Measurements from ENCODE around the gene SPART.
"Not testable (repeated sequence)": the region's sequence is repeated elsewhere in the genome, so short reads cannot be mapped to it uniquely, and the experiment has no call there.

The SPART gene

GRCh38 chr13:36354842-36355623 is 8.8 kb upstream of the SPART start:
- DNase-seq (ENCODE audit: low read depth) = no peak

GRCh38 chr13:36353001-36353400 is 6.8 kb upstream of the SPART start:
- no peak for DNase-seq (ENCODE audit: low read depth)

- no peak for DNase-seq (ENCODE audit: low read depth)
These were observed 6.2 kb upstream of the SPART start for GRCh38 chr13:36352350-36352749.

- DNase-seq (ENCODE audit: low read depth) = no peak
These were observed 1.5 kb upstream of the SPART start for GRCh38 chr13:36347531-36348210.

GRCh38 chr13:36345438-36346221 is 564 bp downstream of the SPART start:
- peak; percentile 4 for DNase-seq (ENCODE audit: low read depth)

GRCh38 chr13:36344886-36345437 is 1.2 kb downstream of the SPART start:
- DNase-seq (ENCODE audit: low read depth) = no peak

- no peak for DNase-seq (ENCODE audit: low read depth)
These were observed 2.0 kb downstream of the SPART start for GRCh38 chr13:36344173-36344572.

- no peak for DNase-seq (ENCODE audit: low read depth)
These were observed 2.4 kb downstream of the SPART start for GRCh38 chr13:36343766-36344165.

GRCh38 chr13:36342715-36343114 is 3.5 kb downstream of the SPART start:
- DNase-seq (ENCODE audit: low read depth) = no peak

- DNase-seq (ENCODE audit: low read depth) = no peak
These were observed 4.5 kb downstream of the SPART start for GRCh38 chr13:36341718-36342117.

- DNase-seq (ENCODE audit: low read depth) = no peak
These were observed 6.5 kb downstream of the SPART start for GRCh38 chr13:36339600-36340155.

- DNase-seq (ENCODE audit: low read depth) = no peak
These were observed 8.1 kb downstream of the SPART start for GRCh38 chr13:36337938-36338641.

GRCh38 chr13:36332986-36333385 is 13.2 kb downstream of the SPART start:
- DNase-seq (ENCODE audit: low read depth) = no peak

GRCh38 chr13:36332255-36332654 is 13.9 kb downstream of the SPART start:
- DNase-seq (ENCODE audit: low read depth) = not testable (repeated sequence)

- no peak for DNase-seq (ENCODE audit: low read depth)
These were observed 14.9 kb downstream of the SPART start for GRCh38 chr13:36331280-36331679.

- no peak for DNase-seq (ENCODE audit: low read depth)
These were observed 16.8 kb downstream of the SPART start for GRCh38 chr13:36329361-36329760.

- no peak for DNase-seq (ENCODE audit: low read depth)
These were observed 17.4 kb downstream of the SPART start for GRCh38 chr13:36328821-36329220.

GRCh38 chr13:36325912-36326311 is 20.3 kb downstream of the SPART start:
- no peak for DNase-seq (ENCODE audit: low read depth)

GRCh38 chr13:36324881-36325280 is 21.3 kb downstream of the SPART start:
- not testable (repeated sequence) for DNase-seq (ENCODE audit: low read depth)

GRCh38 chr13:36323951-36324566 is 22.1 kb downstream of the SPART start:
- DNase-seq (ENCODE audit: low read depth) = no peak

GRCh38 chr13:36323408-36323807 is 22.8 kb downstream of the SPART start:
- DNase-seq (ENCODE audit: low read depth) = no peak
